ENCODE data around the gene RHEB.

The RHEB gene

DNA sequence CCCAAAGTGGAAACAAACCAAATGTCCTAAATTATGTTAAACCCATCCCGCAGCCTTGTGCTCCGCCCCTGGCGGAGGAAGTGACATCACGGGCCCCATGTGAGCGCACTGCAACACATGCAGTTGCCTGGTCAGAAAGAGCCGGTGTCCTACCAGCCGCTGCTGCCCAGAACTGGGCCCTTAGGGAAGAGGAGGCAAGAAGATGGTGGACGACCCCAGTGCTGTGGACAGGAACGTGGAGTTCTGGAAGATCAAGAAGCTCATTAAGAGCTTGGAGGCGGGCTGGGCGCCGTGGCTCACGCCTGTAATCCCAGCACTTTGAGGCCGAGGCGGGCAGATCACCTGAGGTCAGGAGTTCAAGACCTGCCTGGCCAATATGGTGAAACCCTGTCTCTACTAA is 18.0 kb downstream of the RHEB start:
- DNase-seq, result no peak

DNA sequence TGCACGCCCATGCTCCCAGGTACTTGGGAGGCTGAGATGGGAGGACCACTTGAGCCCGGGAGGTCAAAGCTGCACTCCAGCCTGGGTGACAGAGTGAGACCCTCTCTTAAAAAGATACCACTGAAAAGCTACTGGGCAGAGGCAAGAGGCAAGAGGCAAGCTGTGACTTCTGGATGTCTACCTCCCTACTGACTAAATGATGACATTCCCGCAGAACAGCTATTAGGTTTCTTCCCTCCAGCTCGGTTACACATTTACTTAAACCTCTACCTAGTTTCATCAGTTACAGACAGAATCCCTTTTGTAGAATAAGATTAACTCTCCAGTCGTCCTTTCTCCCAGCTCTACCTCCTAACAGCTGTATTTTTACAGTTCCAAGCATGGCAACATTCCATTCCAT is 21.2 kb downstream of the RHEB start:
- DNase-seq, result no peak

DNA sequence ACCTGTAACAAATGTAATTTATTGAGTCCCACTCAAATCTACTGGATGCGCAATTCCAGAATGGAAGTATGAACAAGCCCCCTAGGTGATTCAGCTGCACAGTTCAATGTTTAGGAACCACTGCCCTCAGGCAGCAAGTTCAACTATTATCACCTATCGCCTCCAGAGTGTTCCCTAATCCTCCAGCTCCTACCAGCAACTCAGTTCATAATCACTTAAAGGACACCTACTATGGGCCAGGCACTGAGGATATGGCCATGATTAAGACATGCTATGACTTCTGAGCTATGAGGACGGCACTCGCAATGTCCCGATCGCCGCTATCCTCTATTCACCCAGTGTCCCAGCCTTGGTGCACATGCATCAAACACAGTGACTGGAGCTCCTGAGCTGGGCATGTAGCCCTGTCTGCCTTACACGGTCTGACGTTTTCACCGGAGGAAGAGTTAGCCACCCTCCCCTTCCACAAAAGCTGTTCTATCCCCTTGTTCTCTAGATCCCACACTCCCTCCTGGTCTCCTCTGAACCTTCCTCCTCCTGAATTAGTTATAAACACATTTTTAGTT is 22.3 kb downstream of the RHEB start:
- DNase-seq, result no peak

DNA sequence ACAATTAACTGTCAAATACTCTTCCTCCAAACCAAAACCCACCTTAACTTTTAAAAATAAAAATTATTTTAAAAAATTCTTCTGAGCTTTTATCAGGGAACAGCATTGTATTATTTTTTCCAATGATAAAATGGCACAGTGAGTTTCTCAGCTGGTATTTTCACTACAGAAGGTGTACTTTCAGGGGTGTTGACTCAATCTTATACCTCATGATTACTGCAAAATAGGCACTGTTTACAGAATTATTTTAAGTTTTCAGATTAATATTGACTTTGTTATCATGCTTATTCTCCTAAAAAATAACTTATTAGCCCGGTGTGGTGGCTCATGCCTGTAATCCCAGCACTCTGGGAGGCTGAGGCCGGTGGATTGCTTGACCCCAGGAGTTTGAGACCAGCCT is 24.3 kb downstream of the RHEB start:
- no peak for DNase-seq

DNA sequence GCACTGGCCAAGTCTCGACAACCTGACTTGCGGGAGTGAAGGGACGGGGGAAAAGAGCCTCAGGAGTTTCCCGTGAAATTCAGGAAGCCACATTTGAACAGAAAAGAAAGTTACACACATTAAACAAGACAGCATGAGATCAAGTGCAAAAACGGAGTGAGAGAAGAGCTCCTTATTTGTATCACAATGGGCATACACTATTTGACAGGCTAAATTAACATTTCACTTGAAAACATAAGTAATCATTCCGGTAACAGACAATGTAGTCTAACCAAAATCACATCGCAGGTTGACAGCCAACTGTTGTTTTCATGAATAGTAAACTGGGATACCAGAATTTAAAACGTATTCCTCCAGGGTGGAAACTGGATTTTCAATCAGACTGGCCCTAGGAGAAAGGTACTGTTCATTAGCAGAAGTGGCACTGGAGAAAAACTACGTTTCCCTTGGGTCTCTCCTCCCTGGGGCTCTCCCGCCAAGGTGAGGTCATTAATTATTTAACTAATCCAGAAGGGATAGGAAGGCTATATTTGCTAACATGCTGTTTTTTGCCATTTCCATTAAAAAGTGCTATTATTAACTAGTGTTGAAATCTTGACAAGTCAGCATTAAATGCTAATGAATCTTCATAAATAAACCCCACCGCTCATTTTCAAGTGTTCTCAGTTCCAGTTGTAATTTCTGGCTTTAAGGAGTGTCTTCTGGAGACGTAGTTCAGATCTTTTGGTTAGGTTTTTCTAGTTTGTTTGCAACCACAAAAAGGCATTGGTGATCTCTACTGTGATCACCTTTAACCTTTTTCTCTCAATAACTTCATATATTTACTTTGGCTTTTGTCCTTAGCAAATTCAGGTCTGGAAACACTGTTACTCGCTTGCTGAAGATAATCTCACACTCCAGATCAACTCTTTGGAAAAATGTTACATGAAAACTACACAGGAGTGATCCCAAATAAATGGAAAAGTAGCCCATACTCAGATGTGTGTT is 25.1 kb downstream of the RHEB start:
- no peak for DNase-seq

DNA sequence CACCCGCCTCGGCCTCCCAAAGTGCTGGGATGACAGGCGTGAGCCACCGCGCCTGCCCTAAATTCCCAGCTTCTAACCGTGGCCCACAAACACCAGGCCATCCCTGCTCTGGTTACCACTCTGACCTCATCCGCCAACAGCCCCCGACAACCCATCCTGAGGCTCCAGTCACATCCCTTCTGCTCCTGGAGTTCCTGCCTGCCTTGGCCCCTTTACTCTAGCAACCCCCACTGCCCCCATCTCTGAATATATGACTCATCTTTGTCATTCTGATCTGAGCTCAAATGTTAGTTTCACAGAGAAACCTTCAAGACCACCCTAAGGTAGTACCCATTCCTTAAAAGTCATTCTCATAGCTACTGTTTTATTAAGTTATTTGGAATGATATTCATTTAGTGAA is 26.6 kb downstream of the RHEB start:
- DNase-seq, result no peak

DNA sequence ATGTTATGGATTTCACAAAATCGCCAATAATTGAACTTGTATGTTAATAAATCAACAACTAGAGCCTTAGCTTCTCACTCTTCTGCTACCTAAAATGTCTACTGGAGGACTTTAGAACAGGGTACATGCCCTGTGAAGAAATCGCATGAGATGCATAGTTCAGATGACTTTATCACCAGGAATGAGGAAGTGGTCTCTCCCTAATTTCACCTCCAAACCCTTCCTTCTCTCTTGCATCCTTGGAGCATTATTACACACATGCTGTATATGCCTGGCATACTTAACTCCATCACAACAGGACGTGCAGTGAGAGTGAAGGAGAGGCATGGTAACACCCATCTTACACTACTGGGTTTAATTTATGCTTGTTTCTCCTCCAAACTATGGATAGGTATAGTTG is 27.8 kb downstream of the RHEB start:
- no peak for DNase-seq

DNA sequence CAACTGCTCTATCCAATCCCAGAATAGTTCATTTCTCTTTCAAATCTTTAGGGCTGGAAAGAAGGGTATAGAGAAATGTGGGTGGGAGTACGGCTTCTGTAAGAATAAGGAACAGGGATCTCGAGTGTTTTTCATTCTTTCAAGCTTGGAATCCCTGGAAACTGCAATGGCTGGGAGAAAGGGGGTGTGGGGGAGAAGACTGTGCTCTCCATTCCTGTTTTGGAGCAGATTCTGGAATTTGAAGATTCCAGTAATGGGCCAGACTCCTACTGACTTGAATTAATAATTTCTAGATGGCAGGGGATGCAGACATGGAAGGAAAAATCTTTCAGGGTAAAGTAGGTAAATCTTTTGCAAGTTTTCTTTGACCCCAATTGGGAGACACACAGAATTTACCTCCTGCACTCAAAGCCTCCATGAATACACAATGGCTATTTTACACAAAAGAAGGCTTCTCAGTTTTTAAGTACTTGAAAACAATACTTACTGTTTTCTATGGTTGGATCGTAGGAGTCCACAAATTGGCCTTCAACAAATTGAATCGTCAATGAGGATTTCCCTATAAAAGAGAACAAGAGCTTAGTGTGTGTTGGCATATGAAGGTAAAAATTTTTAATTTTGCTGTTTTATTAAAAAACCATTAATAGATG is 29.1 kb downstream of the RHEB start:
- DNase-seq, result no peak

DNA sequence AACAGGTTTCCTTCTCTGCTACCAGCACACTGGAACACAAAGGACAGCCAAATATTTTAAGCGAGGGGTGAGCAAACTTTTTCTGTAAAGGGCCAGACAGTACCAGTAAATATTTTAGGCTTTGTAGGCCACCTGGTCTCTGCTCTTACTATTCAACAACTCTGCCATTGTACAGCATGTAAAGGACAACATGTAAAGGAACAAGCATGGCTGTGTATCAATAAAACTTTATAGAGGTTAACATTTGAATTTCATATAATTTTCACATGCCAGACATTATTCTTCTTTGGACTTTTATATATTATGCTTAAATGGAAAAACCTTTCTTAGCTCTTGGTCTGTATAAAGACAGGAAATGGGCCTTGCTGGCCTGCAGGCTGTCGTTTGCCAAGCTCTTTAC is 30.2 kb downstream of the RHEB start:
- DNase-seq, result no peak

DNA sequence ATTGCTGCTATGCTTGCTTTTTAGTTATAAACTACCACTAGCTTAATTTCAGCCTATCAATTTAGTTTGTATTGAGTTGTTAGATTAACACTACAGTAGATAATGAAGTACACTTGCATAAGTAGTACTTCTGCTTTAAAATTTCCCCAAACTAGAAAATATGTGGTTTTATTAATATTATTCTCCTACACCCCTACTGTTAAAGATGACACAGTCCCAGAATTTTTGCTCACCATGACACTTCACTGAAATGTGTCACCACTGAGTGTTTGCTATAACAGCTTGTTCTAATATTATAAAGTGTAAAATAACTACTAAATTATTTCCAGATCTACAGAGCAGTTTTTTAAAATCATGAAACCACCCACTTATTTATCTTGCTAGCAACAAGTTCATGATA is 31.6 kb downstream of the RHEB start:
- DNase-seq, result no peak

DNA sequence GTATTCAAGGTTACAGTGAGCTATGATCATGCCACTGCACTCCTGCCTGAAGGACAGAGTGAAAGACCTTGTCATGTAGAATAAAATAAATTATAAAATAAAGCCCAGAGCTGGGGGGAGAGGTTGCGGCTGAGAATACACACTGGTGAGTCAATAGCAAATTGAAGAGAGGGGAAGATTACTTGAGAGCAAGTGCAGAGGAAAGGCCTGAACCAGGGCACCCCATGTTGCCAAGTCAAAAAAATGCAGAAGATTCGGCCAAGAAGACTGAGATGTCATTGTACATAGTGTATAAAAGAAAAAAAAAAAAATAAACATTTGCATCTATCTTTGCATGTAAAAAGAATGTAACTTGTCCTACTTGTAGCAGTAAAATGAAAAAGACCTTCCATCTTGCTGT is 32.5 kb downstream of the RHEB start:
- no peak for DNase-seq

DNA sequence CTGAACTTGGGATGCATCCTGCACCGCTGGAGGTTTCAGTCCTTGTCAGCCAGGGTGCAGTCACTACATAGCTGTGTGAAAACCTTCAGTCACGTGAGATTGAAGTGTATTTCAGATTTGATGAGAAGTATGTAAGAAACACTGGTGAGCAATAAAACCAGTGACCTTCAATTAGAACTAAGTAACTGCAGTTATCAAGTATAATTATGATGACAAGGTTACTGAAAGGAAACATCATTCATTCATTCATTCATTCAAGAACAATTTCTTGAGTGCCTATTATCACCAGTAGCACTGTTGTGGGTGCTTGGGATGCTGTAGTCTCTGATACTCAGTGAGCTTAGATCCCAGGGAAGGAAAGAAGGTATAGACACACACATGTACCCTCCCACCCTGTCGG is 33.6 kb downstream of the RHEB start:
- no peak for DNase-seq

DNA sequence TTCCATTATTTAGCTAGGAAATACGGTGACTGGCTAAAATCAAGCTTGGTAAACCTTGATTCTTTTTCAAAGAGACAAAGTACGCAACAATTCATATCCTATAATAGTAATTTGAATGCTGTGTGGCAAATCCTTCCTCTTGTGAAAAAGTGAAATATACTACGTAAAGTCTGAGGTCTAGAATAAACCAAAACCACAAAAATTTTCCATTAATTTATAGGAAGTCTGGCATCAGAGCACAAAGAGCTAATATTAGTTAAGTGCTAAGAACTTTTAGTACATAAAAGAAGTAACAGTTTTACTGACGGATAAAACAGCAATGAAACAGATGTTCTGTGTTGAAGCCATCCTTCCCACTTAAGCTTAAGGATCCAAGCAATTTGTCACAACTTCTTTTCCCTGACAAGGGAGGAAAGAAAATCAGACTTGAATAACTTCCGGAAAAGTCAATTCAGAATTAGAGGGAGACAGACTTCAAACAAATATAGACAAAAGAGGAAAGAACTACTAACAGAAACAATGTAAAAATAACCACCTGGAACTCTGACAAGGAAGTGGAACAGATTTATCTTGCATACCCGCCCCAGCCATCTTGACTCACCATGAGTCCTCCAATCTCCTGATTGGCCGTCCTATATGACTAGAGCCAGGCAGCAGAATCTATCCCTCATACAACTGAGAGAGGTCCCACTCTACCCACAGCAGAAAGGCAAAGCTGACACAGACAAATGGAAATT is 34.6 kb downstream of the RHEB start:
- no peak for DNase-seq

DNA sequence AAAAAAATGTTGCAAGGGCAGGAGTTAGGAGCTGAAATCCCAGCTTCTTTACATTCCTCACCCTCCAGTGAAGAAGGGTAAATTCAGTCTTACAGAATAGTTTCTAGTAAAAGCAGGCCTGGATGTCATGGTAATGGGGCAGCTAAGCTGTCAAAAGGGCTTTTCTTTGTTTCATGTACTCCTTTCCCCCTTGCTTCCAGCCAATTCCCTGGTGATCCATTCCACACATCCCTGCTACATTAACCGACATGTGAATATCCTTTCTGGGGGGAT is 36.0 kb downstream of the RHEB start:
- no peak for DNase-seq

DNA sequence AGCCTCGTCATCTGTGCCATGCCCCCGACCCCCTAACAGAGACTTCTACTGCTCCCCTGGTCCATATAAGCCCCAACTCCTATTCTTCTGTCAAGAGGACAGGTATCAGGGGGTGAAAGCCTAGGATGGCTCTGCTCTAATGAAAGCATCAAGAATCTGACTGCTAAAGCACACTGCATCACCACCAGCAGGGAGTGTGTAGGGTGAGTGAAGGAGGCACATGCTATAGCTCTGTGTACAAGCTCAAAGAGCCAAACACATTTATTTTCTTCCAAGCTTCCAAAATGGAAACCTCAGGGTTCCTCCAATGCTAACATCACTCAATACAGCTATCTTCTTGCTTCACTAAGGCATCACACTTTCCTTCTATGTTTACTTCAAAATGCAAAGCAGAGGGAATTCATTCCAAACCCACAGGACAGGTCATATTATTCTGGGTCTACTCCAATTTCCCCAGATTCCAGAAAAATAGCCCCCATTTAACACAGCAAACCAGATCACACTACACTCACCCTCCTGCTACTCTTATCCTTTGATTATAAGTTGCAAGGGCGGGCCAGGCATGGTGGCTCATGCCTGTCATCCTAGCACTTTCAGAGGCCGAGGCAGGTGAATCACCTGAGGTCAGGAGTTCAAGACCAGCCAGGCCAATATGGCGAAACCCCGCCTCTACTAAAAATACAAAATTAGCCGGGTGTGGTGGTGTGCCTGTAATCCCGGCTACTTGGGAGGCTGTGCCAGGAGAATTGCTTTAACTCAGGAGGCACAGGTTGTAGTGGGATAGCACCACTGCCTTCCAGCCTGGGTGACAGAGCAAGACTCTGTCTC is 36.6 kb downstream of the RHEB start:
- DNase-seq, result no peak

DNA sequence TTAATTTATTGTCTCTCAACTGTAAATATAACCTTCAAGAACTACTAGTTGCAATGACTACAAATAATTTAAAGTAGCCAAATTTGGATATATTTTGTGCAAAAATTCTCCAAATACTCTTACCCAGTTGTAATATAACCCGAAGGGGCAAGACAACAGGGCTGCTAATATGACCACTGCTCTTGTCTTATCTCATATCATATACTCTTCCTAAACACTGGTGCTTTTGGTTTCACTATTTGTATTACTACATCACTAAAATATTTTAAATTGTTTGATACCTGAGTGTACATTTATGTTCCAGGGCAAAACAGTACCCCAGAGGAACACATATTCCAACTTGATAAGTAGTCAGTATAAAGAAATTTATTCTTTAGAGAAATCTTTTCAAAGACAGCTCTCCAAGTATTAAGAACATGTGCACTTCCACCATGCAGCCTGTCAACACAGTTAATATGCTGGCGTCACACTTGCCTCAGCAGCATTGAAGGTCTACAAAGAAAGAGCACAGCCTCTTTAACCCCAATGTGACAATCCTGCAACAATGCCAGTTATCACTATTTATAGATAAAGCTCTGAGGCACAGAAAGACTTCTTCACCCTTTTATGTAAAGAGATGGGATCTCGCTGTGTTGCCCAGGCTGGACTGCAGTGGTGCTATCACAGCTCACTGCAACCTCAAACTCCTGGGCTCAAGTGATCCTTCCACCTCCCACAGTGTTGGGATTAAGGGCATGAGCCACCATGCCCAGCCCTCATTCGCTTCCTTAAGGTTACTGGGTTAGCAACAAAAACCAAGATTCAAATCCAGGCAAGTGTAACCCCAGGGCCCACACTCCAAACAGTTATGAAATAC is 37.8 kb downstream of the RHEB start:
- no peak for DNase-seq

DNA sequence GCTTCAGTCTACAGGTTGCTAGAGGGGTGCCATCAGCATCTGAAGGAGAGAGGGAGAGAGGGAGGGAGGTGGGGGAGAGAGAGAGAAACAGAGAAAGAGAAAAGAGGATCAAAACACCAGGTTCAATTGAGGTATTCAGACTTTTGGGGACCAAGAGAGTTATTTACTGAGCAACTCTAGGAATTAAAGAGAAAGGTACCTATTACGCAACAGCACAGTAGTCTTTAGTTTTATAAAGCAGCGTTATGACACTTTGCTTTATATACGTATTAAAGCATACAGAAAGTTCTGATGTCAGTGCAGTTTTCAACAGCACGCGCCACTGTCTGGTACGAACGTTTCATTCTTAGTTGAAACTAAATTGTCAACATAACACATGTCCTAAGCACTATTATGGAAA is 41.8 kb downstream of the RHEB start:
- no peak for DNase-seq

DNA sequence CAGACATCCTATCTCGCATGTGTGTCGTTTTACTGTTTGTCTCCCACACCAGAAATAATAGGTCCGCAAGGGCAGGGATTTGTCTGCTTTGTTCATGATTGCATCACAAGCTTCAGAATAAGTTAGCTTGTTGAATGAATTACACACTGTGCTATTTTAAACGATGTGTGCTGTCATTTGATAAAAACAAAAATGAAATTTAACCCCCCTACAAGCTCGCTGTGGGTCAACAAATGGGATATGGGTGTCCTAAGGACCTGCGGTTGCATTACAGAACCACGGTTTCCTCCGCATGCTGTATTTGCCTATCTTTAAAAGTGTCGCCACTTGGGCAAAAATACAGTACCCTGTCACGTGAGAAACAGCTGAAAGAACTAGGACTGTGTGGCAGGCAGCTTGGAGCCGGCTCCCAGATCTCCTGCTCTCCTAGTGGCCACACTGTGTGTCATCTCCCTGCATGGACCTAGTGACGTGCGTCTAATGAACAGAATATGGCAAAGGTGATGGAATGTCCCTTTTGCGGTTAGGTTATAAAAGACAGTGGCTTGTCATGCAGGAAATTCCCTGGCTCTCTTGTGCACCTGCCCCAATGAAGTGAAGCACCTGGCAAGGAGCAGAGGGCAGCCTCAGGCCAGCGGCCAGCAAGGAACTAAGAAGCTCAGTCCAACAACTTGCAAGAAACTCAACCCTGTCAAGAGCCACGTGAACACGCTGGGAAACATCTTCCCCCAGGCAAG is 46.9 kb downstream of the RHEB start:
- no peak for DNase-seq

DNA sequence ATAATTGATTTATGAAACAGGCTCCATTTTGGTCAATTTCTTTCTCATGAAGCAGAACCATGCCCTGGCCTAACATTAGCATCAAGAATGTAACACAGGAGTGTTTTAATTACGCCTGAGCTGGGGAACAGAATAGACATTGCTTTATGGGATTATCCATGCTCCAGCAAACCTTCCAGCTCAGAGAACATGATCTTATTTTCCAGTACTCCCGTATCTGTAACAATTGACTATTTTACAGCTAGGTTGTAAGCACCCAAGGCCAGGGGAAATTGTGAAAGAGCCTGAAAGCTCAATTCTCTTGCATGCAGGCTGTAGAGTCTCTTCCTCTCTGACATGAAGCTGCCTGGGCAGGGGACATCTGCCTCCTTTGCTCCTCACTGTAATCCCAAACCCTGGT is 49.0 kb downstream of the RHEB start:
- peak; percentile 10 for DNase-seq

DNA sequence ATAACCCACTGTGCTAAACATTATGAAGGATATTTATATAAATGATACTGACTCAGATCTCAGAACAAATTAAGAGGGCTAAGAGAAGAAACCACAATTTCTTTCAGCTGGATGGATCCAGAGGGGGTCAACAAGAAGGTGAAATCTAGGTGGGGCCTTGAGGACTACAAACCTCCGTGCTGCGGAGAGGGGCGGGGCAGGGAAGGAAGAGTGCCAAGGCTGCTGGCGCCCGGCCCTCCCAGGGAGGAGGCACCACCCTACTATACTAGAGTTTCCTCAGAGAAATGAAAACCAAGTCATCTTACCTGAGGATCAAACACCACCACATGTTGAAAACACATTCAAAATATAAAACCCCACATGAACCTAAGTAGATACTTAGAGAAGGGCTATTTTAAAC is 50.4 kb downstream of the RHEB start:
- DNase-seq, result no peak

Measured in NCI-H1048 (cell line).